ENCODE results near the gene LRRC47.

LRRC47 gene

GRCh38 chr1:3746830-3747521 lies 49.3 kb downstream of the LRRC47 start:
- peak; percentile 91 for DNase-seq (ENCODE audit: low spot score)

DNA sequence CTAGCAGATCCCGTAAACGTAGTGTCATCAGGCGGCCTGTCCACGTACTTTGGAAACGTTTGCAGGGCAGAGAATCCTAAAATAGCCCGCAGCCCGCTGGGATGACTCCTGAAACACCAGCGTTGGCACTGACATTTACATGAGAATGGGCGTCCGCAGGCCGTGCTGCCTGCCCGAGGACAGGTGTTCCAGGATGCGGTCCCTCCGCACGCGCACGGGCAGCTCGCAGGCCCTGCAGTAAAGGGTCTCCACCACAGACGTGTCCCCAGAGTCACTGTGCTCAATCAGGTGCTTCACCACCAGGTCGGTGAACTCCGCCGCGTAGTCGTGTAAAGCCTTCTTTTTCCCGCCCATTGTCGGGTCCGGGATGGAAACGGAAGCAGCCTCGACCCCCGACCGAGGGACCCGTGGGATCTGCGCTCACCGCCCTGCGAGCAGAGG lies 49.9 kb downstream of the LRRC47 start:
- no peak for DNase-seq (ENCODE audit: low spot score)

GRCh38 chr1:3745590-3746381 lies 50.5 kb downstream of the LRRC47 start:
- no peak for DNase-seq (ENCODE audit: low spot score)

- no peak for DNase-seq (ENCODE audit: low spot score)
These were observed 51.2 kb downstream of the LRRC47 start for GRCh38 chr1:3745071-3745470.

DNA sequence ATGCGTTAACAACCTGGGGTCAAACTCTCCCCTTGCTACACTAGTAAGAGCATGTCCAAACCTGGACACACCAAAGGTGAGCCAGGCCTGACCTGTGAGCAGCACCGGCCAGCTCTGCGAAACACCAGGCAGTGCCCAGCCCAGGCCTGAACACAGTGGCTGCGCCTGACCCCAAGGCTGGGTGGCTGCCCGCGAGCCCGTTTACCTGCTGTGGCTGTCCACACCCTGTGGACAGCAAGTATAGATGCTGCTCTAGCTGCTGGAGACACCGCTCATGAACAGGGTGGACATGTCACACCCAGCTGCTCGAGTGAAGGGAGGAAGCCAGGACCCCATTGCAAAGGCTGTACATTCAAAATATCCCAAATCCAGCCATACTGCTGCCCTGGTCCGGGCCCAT lies 51.7 kb downstream of the LRRC47 start:
- no peak for DNase-seq (ENCODE audit: low spot score)

- no peak for DNase-seq (ENCODE audit: low spot score)
These were observed 52.5 kb downstream of the LRRC47 start for GRCh38 chr1:3743826-3744225.

GRCh38 chr1:3743421-3743820 lies 52.9 kb downstream of the LRRC47 start:
- no peak for DNase-seq (ENCODE audit: low spot score)

DNA sequence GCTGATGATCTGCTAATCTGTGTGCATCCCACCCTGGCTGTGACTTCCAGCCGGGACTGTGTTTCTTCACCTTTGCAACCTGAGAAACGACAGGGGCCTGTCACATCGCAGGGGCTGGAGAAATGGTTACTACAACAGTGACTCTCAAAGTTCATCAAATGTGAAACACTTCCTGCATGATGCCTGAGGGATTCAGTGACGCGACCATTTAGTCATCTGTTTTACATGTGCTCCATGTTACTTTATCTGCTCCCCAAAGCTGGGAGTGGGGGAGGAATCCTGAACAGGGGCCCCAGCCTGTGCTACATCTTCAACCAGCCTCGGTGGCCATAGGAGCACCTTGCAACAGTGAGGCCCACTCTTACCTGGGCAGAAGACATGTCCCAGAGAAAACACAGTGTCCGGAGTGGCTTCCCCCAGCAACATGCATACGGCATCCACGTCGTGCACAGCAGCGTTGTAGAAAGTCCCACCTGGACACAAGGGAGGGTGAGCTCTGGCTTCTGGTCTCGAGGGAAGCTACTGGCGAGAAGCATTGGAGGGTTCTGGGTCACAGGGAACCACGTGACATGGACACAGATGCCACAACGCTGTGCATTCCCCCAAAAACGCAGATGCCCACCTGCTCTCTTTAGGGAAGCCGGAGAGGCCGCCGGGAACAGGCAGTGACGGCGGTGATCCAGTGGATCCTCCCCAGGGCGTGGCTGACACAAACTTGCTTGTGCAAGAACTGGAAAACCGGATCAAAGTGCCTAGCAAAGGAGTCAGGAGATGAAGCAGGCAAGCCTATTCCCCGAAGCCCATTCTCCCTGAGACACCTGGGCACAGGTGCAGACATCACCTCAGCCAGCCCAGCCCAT lies 53.6 kb downstream of the LRRC47 start:
- no peak for DNase-seq (ENCODE audit: low spot score)

DNA sequence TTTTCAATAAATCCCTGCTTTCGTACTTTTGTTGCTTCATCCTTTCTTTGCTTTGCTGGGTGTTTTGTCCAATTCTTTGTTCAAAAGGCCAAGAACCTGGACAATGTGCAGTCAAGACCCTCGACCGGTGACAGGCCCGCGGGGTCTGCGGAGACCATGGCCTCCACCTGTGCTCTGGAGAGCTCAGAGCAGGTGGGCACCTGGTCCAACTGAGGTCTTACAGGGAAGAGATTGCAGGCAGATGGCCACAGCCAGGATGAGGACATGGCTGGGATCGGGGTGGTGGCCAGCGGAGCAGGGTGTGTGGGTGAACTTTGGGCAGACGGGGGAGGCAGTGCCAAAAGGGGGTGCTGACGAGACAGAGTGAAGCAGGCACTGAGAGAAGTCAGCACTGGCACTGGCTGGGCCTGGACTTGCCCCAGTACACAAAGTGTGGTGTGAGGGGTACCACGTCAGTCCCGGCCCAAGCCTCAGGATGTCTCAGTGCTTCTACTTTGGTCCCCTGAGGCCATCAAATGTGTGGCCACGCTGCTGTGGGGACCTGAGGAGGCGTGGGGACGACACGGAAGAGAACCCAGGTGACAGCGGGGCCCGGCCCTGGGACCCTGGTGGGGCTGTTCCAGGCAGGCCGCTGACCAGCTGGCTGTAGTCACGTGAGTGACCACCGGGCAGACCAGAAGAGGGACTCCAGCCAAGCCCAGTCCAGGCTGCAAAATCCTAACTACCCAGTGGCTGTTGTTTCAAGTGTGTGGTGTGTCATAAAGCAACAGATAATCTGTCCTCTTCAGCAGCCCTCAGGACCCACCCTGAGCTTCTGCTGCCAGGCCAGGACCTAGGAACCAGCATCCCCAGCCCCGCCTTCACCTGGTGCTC lies 54.5 kb downstream of the LRRC47 start:
- DNase-seq (ENCODE audit: low spot score): no peak

- no peak for DNase-seq (ENCODE audit: low spot score)
These were observed 55.5 kb downstream of the LRRC47 start for GRCh38 chr1:3740752-3741151.

DNA sequence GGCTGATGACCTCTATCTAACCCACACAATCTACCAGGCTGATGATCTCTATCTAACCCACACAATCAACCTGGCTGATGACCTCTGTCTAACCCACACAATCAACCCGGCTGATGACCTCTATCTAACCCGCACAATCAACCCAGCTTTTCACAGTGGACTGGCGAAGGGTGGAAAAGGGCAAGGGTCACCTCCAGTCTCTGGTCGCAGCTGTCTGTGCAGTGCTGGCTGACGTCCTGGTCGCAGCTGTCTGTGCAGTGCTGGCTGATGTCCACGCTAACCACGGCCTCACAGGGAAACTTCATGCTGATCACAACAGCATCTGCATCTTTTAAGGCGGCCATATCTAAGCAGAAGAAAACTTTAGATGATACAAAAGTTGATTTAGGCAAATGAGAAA lies 56.3 kb downstream of the LRRC47 start:
- no peak for DNase-seq (ENCODE audit: low spot score)

DNA sequence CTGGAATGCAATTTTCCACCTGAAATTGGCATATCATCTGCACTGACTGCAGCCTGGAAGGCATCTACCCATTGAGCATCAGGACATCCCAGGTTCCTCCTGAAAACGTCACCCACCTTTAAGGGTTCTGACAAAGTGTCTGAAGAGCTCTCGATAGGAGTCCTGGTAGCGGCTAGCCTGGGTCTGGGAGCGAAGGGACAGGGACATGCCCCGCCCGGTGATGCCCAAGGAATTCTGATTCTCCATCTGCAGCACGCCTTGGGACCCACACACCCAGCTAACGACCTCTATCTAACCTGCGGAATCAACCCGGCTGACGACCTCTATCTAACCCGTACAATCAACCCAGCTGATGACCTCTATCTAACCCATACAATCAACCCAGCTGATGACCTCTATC lies 57.4 kb downstream of the LRRC47 start:
- no peak for DNase-seq (ENCODE audit: low spot score)

GRCh38 chr1:3736708-3737107 lies 59.6 kb downstream of the LRRC47 start:
- DNase-seq (ENCODE audit: low spot score): no peak

GRCh38 chr1:3736131-3736561 lies 60.2 kb downstream of the LRRC47 start:
- DNase-seq (ENCODE audit: low spot score): no peak

DNA sequence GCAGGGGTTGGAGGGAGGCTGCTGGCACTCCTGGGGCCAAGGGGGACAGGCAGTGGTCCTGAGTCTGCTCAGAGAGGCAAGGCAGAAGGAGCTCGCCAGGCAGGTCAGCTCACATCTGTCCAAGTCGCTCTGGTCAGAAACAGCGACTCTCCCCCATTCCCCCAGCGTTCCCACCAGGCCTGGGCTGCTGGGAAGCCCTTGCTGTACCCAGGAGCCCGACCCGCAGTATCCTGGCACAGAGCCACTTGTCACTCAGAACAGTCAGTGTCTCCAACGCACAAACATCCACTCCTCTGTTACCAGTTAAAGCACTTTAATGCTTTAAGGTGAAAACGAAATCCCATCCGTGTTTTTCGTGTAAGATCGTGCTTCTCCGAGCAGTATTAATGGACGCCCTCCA lies 60.6 kb downstream of the LRRC47 start:
- DNase-seq (ENCODE audit: low spot score): no peak

DNA sequence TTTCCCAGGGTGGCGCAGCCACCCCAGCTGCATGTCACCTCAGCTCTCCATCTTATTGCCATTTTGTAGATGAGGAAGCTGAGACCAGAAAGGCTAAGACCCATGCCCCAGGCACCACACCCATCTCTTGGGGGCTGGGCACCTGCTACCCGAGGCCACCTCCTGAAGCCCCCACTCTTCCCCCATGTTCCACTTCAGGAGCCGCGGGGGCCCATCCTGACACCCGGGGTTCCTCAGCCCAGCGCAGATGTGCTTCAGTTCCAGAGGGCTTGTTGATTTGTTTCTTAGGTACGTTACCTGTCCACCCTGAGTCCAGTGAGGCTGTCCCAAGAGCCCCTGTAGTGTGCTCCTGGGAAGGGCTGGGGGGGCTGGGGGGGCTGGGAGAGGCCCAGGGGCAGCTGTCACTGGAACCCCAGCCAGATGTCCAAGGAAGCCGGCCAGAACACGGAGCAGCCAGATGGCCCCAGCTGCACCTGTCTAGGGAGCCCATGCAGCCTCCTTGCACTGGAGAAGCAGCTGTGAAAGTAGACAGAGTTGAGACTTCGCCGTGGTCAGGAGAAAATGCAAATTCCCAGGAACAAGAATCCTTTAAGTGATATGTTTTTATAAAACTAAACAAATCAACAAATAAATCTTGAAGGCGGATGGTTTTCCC lies 61.1 kb downstream of the LRRC47 start:
- DNase-seq (ENCODE audit: low spot score): no peak

DNA sequence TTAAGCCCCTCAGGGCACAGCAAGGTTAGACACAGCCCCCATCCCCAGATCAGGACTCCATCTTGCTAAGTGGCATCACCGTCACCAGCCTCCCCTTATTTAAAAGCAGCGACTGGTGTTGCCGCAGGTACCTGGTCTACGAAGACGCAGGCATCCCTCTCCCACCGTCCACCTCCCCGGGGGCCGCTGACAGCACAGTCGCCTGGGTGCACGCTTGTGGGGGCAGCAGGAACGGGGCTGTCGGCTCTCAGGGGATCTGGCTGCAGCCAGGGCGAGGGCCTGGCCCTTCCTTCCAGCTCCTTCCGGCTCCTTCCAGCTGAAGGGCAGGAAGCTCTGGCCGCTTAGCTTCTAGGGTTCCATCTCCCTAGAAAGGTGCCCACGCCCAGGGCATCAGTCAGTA lies 61.7 kb downstream of the LRRC47 start:
- DNase-seq (ENCODE audit: low spot score): no peak

- DNase-seq (ENCODE audit: low spot score): no peak
These were observed 62.3 kb downstream of the LRRC47 start for GRCh38 chr1:3733883-3734589.

DNA sequence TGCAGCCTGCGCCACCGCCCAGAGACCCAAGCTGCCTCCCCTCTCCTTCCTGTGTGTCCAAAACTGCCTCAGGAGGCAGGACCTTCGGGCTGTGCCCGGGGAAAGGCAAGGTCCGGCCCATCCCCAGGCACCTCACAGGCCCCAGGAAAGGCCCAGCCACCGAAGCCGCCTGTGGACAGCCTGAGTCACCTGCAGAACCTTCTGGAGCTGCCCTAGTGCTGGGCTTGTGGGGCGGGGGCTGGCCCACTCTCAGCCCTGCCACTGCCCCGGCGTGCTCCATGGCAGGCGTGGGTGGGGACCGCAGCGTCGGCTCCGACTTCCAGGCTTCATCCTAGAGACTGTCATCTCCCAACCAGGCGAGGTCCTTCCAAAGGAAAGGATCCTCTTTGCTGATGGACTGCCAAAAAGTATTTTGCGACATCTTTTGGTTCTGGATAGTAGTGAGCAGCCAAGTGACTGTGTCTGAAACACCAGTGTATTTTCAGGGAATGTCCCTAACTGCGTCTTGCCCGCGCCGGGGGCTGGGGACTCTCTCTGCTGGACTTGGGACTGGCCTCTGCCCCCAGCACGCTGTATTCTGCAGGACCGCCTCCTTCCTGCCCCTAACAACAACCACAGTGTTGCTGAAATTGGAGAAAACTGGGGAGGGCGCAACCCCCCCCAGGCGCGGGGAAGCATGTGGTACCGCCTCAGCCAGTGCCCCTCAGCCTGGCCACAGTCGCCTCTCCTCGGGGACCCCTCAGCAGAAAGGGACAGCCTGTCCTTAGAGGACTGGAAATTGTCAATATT lies 63.0 kb downstream of the LRRC47 start:
- DNase-seq (ENCODE audit: low spot score): no peak

All from hepatic stellate cell (primary cell).